CD4-positive, alpha-beta T cell treated with Interleukin-10 for 1 hour (primary cell): ENCODE measurements around the gene AFP.
"Not testable (repeated sequence)": the region's sequence is repeated elsewhere in the genome, so short reads cannot be mapped to it uniquely, and the experiment has no call there.

Experiments
- DNase-seq: peaks from one replicate; pipeline ENCODE4 v3.0.0-alpha.2; 2020

The AFP gene

GRCh38 chr4:73435984-73436383, at the start of gene AFP:
AFP (plus strand) TSS chr4:73436221; CDS start chr4:73436263, 42 bp downstream.
- no peak for DNase-seq

GRCh38 chr4:73387552-73387951, 48.5 kb upstream of the AFP start:
- no peak for DNase-seq

- DNase-seq, result no peak
Measured at GRCh38 chr4:73388887-73389286, 47.1 kb upstream of the AFP start.

DNA sequence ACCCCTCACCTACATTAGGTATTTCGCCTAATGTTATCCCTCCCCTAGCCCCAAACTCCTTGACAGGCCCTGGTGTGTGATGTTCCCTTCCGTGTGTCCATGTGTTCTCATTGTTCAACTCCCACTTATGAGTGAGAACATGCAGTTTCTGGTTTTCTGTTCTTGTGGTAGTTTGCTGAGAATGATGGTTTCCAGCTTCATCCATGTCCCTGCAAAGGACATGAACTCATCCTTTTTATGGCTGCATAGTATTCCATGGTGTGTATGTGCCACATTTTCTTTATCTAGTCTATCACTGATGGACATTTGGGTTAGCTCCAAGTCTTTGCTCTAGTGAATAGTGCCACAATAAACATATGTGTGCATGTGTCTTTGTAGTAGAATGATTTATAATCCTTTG, 46.4 kb upstream of the AFP start:
- not testable (repeated sequence) for DNase-seq

DNA sequence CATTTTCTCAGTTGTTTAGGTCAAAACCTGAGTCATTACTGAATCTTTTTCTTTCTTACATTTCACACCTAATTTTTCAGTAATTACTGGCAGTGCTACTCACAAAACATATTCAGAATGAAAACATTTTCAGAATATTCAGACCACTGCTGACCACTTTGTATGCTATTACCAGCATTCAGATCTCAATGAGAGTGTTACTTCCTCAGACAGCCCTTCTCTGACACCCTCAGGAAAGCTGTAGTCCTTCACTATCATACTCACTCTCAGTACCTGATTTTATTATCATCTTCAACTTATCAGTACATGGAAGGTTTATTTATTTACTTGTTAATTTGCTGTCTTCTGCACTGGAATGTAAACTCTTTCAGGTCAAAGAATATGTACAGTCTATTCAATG, 44.2 kb upstream of the AFP start:
- no peak for DNase-seq

GRCh38 chr4:73392936-73393335, 43.1 kb upstream of the AFP start:
- DNase-seq, result no peak

- DNase-seq, result no peak
Measured at GRCh38 chr4:73396304-73396703, 39.7 kb upstream of the AFP start.

- DNase-seq, result no peak
Measured at GRCh38 chr4:73396993-73397972, 38.7 kb upstream of the AFP start.

DNA sequence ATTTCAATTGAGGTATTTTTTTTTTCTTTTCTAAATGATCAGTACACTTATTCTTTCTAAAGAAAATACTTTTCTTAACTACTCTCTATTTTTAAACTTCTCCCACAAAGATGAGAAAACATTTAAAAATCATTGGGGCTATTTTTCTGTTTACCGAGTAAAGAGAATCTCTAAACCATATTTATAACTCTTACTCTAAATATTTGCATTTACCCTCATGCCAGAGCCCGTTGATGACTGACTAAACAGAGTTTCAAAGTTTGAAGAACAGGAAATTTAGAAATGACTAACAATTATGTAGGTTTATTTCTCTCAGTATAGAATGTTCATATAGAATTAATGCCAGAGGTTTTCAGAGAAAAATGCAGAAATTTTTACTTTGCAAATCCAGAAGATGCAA, 34.6 kb upstream of the AFP start:
- DNase-seq, result no peak

- no peak for DNase-seq
Measured at GRCh38 chr4:73404042-73404441, 32.0 kb upstream of the AFP start, which contains the start of gene ALB. ALB (plus strand) TSS chr4:73404287; CDS start chr4:73404328, 41 bp downstream.

DNA sequence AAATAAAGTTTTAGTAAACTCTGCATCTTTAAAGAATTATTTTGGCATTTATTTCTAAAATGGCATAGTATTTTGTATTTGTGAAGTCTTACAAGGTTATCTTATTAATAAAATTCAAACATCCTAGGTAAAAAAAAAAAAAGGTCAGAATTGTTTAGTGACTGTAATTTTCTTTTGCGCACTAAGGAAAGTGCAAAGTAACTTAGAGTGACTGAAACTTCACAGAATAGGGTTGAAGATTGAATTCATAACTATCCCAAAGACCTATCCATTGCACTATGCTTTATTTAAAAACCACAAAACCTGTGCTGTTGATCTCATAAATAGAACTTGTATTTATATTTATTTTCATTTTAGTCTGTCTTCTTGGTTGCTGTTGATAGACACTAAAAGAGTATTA, 31.6 kb upstream of the AFP start:
- DNase-seq, result no peak

- DNase-seq, result no peak
Measured at GRCh38 chr4:73405138-73405537, 30.9 kb upstream of the AFP start.

DNA sequence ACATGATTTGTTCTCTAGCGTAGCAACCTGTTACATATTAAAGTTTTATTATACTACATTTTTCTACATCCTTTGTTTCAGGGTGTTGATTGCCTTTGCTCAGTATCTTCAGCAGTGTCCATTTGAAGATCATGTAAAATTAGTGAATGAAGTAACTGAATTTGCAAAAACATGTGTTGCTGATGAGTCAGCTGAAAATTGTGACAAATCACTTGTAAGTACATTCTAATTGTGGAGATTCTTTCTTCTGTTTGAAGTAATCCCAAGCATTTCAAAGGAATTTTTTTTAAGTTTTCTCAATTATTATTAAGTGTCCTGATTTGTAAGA, 29.5 kb upstream of the AFP start:
- no peak for DNase-seq

DNA sequence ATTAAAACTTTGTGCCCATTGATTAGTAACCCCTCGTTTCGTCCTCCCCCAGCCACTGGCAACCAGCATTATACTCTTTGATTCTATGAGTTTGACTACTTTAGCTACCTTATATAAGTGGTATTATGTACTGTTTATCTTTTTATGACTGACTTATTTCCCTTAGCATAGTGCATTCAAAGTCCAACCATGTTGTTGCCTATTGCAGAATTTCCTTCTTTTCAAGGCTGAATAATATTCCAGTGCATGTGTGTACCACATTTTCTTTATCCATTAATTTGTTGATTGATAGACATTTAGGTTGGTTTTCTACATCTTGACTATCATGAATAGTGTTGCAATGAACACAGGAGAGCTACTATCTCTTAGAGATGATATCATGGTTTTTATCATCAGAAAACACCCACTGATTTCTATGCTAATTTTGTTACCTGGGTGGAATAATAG, 28.8 kb upstream of the AFP start:
- DNase-seq, result no peak

GRCh38 chr4:73408181-73408867, 27.7 kb upstream of the AFP start:
- DNase-seq, result no peak

DNA sequence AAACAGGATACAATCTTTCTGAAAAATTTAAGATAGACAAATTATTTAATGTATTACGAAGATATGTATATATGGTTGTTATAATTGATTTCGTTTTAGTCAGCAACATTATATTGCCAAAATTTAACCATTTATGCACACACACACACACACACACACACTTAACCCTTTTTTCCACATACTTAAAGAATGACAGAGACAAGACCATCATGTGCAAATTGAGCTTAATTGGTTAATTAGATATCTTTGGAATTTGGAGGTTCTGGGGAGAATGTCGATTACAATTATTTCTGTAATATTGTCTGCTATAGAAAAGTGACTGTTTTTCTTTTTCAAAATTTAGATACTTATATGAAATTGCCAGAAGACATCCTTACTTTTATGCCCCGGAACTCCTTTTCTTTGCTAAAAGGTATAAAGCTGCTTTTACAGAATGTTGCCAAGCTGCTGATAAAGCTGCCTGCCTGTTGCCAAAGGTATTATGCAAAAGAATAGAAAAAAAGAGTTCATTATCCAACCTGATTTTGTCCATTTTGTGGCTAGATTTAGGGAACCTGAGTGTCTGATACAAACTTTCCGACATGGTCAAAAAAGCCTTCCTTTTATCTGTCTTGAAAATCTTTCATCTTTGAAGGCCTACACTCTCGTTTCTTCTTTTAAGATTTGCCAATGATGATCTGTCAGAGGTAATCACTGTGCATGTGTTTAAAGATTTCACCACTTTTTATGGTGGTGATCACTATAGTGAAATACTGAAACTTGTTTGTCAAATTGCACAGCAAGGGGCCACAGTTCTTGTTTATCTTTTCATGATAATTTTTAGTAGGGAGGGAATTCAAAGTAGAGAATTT, 26.8 kb upstream of the AFP start:
- DNase-seq, result no peak

DNA sequence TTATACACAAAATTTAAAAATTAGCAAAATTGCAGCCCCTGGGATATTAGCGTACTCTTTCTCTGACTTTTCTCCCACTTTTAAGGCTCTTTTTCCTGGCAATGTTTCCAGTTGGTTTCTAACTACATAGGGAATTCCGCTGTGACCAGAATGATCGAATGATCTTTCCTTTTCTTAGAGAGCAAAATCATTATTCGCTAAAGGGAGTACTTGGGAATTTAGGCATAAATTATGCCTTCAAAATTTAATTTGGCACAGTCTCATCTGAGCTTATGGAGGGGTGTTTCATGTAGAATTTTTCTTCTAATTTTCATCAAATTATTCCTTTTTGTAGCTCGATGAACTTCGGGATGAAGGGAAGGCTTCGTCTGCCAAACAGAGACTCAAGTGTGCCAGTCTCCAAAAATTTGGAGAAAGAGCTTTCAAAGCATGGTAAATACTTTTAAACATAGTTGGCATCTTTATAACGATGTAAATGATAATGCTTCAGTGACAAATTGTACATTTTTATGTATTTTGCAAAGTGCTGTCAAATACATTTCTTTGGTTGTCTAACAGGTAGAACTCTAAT, 26.0 kb upstream of the AFP start:
- DNase-seq, result no peak

DNA sequence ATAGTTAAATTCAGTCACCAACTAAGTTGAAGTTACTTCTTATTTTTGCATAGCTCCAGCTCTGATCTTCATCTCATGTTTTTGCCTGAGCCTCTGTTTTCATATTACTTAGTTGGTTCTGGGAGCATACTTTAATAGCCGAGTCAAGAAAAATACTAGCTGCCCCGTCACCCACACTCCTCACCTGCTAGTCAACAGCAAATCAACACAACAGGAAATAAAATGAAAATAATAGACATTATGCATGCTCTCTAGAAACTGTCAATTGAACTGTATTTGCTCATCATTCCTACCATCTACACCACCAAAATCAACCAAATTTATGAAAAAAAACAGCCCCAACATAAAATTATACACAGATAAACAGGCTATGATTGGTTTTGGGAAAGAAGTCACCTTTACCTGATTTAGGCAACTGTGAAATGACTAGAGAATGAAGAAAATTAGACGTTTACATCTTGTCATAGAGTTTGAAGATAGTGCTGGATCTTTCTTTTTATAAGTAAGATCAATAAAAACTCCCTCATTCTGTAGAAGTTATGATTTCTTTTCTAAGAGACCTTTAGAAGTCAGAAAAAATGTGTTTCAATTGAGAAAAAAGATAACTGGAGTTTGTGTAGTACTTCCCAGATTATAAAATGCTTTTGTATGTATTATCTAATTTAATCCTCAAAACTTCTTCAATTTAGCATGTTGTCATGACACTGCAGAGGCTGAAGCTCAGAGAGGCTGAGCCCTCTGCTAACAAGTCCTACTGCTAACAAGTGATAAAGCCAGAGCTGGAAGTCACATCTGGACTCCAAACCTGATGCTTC, 24.9 kb upstream of the AFP start:
- DNase-seq, result no peak

GRCh38 chr4:73411731-73412414, 24.1 kb upstream of the AFP start:
- DNase-seq, result no peak

DNA sequence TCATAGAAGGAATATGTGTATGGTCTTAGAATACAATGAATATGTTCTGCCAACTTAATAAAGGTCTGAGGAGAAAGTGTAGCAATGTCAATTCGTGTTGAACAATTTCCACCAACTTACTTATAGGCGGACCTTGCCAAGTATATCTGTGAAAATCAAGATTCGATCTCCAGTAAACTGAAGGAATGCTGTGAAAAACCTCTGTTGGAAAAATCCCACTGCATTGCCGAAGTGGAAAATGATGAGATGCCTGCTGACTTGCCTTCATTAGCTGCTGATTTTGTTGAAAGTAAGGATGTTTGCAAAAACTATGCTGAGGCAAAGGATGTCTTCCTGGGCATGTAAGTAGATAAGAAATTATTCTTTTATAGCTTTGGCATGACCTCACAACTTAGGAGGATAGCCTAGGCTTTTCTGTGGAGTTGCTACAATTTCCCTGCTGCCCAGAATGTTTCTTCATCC, 22.7 kb upstream of the AFP start:
- DNase-seq, result no peak

- DNase-seq, result no peak
Measured at GRCh38 chr4:73414936-73415271, 21.1 kb upstream of the AFP start.
